Coronary artery (tissue), 2 donors: ENCODE data around the gene LTBP1.

Source experiments
- DNase-seq: peaks from one replicate; pipeline ENCODE4 v3.0.0-alpha.2; 2017; ENCODE audit warnings: low spot score
- H3K27ac ChIP-seq, 2 donors: fragments of 200-600 bp; sonication (generic); one replicate each; pipeline ENCODE4 v1.5.1; 2016 to 2019
- H3K4me3 ChIP-seq: fragments of 200-600 bp; sonication (generic); 2 replicates; pipeline ENCODE4 v1.5.1; 2016; ENCODE audit warnings: mild to moderate bottlenecking, moderate library complexity
- CTCF ChIP-seq: fragments of 200-600 bp; sonication (generic); IDR thresholded peaks from one replicate; pipeline ENCODE4 v1.5.1; 2019; ENCODE audit warnings: antibody characterized with exemption

LTBP1 gene

GRCh38 chr2:32941944-32942690, 4.6 kb upstream of the LTBP1 start:
- no peak for DNase-seq
- H3K27ac ChIP-seq = no peak overlapping the region
- TF ChIP-seq CTCF = no peak
- no peak overlapping the region for H3K4me3 ChIP-seq

DNA sequence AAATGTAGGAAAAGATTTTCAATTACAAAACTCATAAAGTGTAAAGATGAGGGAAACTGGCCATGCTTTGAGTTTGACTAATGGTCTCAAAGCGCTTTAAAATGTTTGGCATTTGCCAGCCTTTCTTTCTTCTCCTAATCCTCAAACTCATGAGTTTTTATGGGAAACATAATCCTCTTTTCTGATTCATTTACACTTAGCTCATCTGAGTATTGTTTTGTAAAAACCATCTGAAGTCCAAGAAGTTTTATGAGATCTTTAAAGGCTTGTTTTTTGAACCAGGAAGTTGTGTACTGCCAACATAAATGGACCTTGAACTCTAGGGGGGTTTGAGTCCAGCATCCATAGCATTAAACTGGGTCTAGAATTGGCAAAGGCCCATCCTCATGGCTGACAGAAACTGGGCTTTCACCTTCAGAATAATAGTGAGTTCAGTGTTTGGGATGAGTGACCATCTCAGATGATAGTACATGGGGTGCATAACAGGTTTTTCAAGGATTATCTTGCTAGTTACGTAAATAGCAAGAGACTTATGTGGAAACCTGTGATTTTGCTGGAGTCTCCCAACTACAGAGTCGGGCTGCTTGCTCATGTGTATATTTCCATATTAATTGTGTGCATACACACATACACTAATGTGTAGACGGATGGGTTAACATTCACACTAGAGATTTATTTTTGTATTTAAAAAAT, 3.8 kb upstream of the LTBP1 start:
- Histone ChIP-seq H3K27ac (no peak overlapping the region), H3K4me3 (no peak overlapping the region)
- no peak for TF ChIP-seq CTCF
- no peak for DNase-seq

DNA sequence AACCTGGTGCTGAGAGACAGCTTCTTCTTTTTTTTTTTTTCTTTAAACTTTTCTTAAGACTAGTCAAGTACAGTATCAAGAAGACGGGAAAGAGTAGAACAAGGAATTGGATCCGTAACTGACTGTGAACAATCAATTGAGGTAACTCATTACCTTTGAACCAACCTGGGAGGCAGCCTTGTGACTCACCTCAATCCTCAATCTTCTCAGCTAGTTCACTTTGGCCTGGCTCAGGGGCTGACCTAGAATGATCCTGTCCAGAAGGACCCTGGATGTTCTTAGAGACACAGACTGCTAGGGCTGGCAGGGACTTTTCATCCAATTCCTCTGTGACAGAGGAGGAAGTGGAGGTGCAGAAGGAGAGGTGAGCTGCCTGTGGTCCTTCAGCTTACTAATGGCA, 1.5 kb upstream of the LTBP1 start:
- DNase-seq = no peak
- no peak for TF ChIP-seq CTCF

DNA sequence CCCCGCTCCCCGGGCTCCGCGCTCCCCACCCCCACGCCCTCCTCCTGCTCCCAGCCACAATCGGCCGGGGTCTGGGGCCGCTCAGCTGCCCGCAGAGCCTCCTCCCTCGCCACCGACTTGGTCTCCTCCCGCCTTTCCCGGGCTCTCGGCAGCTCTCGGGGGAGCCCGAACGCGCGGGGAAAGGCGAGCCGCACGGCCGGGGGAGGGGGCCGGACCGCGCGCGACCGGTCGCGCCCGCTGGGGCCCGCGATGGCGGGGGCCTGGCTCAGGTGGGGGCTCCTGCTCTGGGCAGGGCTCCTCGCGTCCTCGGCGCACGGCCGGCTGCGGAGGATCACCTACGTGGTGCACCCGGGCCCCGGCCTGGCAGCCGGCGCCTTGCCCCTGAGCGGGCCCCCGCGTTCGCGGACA, 327 bp downstream of the LTBP1 start:
- TF ChIP-seq CTCF = no peak
- DNase-seq = no peak
- Histone ChIP-seq H3K27ac (peak overlapping the region; percentile 90), H3K4me3 (peak overlapping the region; percentile 89)

More for the DNA sequence above, 1.5 kb upstream of the LTBP1 start:
- Histone ChIP-seq H3K4me3 (no peak overlapping the region), H3K27ac (no peak overlapping the region)

DNA sequence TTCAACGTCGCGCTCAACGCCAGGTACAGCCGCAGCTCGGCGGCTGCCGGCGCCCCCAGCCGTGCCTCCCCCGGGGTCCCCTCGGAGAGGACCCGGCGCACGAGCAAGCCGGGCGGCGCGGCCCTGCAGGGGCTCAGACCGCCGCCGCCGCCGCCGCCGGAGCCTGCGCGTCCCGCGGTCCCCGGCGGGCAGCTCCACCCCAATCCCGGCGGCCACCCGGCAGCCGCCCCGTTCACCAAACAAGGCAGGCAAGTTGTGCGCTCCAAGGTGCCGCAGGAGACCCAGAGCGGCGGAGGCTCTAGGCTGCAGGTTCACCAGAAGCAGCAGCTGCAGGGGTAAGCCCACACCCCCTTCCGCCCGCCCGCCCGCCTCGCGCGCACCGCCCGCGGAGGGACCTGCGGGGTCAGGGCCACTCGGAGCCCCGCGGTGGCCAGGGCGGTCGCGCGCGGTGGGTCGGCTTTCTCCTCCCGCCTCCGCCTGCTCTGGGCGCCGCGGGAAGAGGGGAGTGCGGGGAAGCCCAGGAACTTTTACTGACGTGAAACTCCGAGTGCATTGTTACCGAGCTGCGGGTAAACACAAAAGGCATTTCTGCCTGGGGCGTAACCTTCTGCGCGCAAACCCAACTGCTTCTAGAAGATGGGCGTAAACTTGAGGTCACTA, 861 bp downstream of the LTBP1 start:
- DNase-seq = no peak
- Histone ChIP-seq H3K27ac (peak overlapping the region; percentile 90), H3K4me3 (peak overlapping the region; percentile 89)
- TF ChIP-seq CTCF = no peak

- TF ChIP-seq CTCF = no peak
- H3K27ac ChIP-seq = peak overlapping the region in 1 of 2 donors; percentile 90
- H3K4me3 ChIP-seq = peak overlapping the region; percentile 89
- DNase-seq = no peak
Measured at GRCh38 chr2:32948266-32948665, 1.5 kb downstream of the LTBP1 start.
